CD4-positive, alpha-beta T cell (primary cell): ENCODE measurements around the gene DYSF. TPM values are rescaled to one million over a fixed set of nuclear protein-coding genes. Genes with fewer than 3 reads are reported as not detected.

Experiments used
- ATAC-seq: fragments of 200-7000 bp; cut with Tn5 transposase; one replicate; pipeline ENCODE4 v1.10.0; 2022; ENCODE audit warnings: mild to moderate bottlenecking; ENCODE audit not compliant: poor library complexity
- CTCF ChIA-PET: fragments of 350-600 bp; sonication (Branson Sonifier 250); formaldehyde crosslinking; loops from one replicate; lab custom pipeline; 2021; ENCODE audit warnings: antibody characterized with exemption, inconsistent platforms; lab: Charles Lee
- POLR2A ChIA-PET: fragments of 350-600 bp; sonication (Branson Sonifier 250); formaldehyde crosslinking; loops from one replicate; lab custom pipeline; 2021; ENCODE audit warnings: antibody characterized with exemption, inconsistent platforms; lab: Charles Lee
- DNase-seq, 14 experiments: peaks; one replicate each; pipeline ENCODE4 v3.0.0-alpha.2; 2013 to 2020; ENCODE audit warnings: mixed read lengths in 2 of 14
- H3K27ac ChIP-seq, 2 donors: one replicate each; pipeline versions ENCODE4 v1.5.1 to v1.7.0; 2013; ENCODE audit warnings: low read length in 2 of 2, low read depth in 1 of 2, mild to moderate bottlenecking in 1 of 2
- H3K27me3 ChIP-seq, 2 experiments: 1 replicate in 1 of 2; 2 replicates in 1 of 2; pipeline versions ENCODE4 v1.6.1 to v1.7.0; 2013; ENCODE audit warnings: low read length in 2 of 2, control low read depth in 1 of 2, mild to moderate bottlenecking in 1 of 2, moderate library complexity in 1 of 2; ENCODE audit not compliant: insufficient read depth in 2 of 2, control insufficient read depth in 1 of 2
- H3K36me3 ChIP-seq: one replicate; pipeline ENCODE4 v1.6.1; 2013; ENCODE audit warnings: low read length, control low read depth; ENCODE audit not compliant: insufficient read depth
- H3K4me1 ChIP-seq: one replicate; pipeline ENCODE4 v1.6.1; 2013; ENCODE audit warnings: low read length, control low read depth; ENCODE audit not compliant: insufficient read depth
- H3K4me3 ChIP-seq: one replicate; pipeline ENCODE4 v1.5.1; 2013; ENCODE audit warnings: mild to moderate bottlenecking, low read length, moderate library complexity
- H3K9me3 ChIP-seq, 2 experiments: 1 replicate in 1 of 2; 2 replicates in 1 of 2; pipeline versions ENCODE4 v1.6.1 to v1.7.0; 2013; ENCODE audit warnings: low read length in 2 of 2, mild to moderate bottlenecking in 2 of 2, control low read depth in 1 of 2, moderate library complexity in 1 of 2; ENCODE audit not compliant: control insufficient read depth in 1 of 2, insufficient read depth in 1 of 2
- H3K27ac Mint-ChIP-seq: one replicate; pipeline ENCODE4 v1.8.0; 2020; ENCODE audit warnings: mixed read lengths
- H3K27me3 Mint-ChIP-seq: one replicate; pipeline ENCODE4 v1.8.0; 2021; ENCODE audit warnings: mixed read lengths
- H3K36me3 Mint-ChIP-seq: one replicate; pipeline ENCODE4 v1.8.0; 2021; ENCODE audit warnings: low read depth, mixed read lengths
- H3K4me1 Mint-ChIP-seq: one replicate; pipeline ENCODE4 v1.8.0; 2021; ENCODE audit warnings: low read depth, mixed read lengths
- H3K4me3 Mint-ChIP-seq: one replicate; pipeline ENCODE4 v1.8.0; 2020; ENCODE audit warnings: mild to moderate bottlenecking, mixed read lengths
- H3K9me3 Mint-ChIP-seq: one replicate; pipeline ENCODE4 v1.8.0; 2020; ENCODE audit warnings: mixed read lengths
- intact Hi-C, 2 experiments: fragments of 100-400 bp; cut with DNase I in 1 of 2; cut with micrococcal nuclease in 1 of 2; formaldehyde crosslinking; loops; one replicate each; pipeline versions ENCODE4 v1.15.1 to v1.9.0; 2023 to 2025; cut with DNase I, micrococcal nuclease
- total RNA-seq, 174 experiments: library from RNA in 2 of 174; stranded (reverse) in 2 of 174; gene quantifications; one replicate each; pipeline ENCODE4 v1.2.3 and lab custom pipeline; 2021 to 2026
- TF ChIP-seq, protein P1 (sequence below): fragments of 200-600 bp; IDR thresholded peaks from one replicate; pipeline ENCODE4 v1.8.0; 2022; ENCODE audit warnings: antibody characterized with exemption, mild to moderate bottlenecking

DYSF gene
- total RNA-seq, 2 experiments from 2014 or later, result 0.27 to 0.31 TPM

DNA sequence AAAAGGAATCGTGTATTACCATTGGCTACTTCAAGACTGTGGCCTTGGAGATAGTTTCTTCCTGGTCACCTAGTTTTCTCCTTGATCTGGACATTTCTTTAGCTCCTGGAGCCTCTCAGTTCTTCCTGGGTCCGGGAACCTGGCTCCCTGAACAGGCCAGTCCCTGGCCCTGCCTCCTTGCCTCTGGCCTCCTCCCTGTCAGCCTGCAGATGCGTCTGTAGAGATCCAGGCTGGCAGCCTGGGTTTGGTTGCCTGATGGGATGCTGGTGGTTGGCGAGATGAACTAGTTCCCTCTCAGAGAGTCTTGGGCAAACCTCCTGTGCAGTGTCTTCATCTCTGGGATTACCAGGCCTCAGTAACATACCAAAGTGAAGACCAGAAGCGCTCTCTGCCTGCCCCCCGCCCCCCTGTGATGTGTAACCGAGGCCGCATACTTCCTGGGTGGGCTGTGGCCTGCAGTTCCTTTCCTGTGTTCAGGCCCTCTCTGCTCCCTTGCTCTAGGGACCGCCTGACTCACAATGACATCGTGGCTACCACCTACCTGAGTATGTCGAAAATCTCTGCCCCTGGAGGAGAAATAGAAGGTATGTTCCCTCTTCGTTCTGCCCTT, 85.4 kb downstream of the DYSF start:
- ChIA-PET CTCF (interaction anchor here (0.5 kb wide), 1 partner anchor 45 kb away, joined by 3 read pairs; no protein-coding TSS in a partner anchor), POLR2A (no interaction called here)
- Histone ChIP-seq H3K9me3 (peaks cover 0 to 9% of the 10 kb centered on the region in 2 experiments), H3K27ac (no peak overlapping the region), H3K36me3 (no peaks in the 10 kb centered on the region), H3K4me1 (no peaks in the 10 kb centered on the region), H3K4me3 (no peak overlapping the region), H3K27me3 (no peaks in the 10 kb centered on the region)
- TF ChIP-seq, protein P1, sequence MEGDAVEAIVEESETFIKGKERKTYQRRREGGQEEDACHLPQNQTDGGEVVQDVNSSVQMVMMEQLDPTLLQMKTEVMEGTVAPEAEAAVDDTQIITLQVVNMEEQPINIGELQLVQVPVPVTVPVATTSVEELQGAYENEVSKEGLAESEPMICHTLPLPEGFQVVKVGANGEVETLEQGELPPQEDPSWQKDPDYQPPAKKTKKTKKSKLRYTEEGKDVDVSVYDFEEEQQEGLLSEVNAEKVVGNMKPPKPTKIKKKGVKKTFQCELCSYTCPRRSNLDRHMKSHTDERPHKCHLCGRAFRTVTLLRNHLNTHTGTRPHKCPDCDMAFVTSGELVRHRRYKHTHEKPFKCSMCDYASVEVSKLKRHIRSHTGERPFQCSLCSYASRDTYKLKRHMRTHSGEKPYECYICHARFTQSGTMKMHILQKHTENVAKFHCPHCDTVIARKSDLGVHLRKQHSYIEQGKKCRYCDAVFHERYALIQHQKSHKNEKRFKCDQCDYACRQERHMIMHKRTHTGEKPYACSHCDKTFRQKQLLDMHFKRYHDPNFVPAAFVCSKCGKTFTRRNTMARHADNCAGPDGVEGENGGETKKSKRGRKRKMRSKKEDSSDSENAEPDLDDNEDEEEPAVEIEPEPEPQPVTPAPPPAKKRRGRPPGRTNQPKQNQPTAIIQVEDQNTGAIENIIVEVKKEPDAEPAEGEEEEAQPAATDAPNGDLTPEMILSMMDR, result no peak
- Mint-ChIP-seq H3K27me3 (peaks cover 14% of the 10 kb centered on the region), H3K4me3 (no peak overlapping the region), H3K27ac (no peak overlapping the region), H3K4me1 (no peaks in the 10 kb centered on the region), H3K9me3 (no peaks in the 10 kb centered on the region), H3K36me3 (no peaks in the 10 kb centered on the region)
- intact Hi-C loops, result no loop called here
- no peak for ATAC-seq
- DNase-seq, result peak in 2 of 14 experiments; percentile 16 to 28

DNA sequence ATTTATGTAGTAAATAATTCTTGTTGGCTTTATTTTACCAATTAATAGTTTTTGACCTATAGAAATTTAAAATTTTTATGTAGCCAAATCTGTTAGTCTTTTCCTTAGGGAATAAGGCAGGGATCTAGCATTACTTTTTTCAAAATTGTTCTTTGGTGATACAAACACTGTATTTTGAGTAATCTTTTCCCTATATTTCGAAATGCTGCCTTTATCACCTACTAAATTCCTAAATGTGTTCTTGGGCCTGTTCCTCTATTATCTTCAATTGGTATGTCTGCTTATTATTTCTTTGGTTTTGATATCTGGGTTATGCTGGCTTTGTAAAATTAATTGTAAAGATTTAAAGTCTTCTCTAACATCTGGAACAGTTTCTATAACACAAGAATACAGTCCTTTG, 87.5 kb downstream of the DYSF start:
- no peak overlapping the region for H3K4me3 ChIP-seq
- peaks cover 0 to 9% of the 10 kb centered on the region in 2 experiments for H3K9me3 ChIP-seq
- no peak for DNase-seq
- Mint-ChIP-seq H3K4me1 (peaks cover 10% of the 10 kb centered on the region), H3K36me3 (no peaks in the 10 kb centered on the region), H3K27ac (no peak overlapping the region), H3K27me3 (peaks cover 21% of the 10 kb centered on the region), H3K4me3 (no peak overlapping the region), H3K9me3 (no peaks in the 10 kb centered on the region)
- intact Hi-C loops, result loop anchor here in 1 of 2 experiments (10.0 kb wide), 1 partner anchor 1324 kb away; no protein-coding TSS in a partner anchor
- peaks cover 7% of the 10 kb centered on the region for H3K4me1 ChIP-seq
- no peaks in the 10 kb centered on the region for H3K36me3 ChIP-seq
- TF ChIP-seq, protein P1, result no peak
- POLR2A ChIA-PET, result no interaction called here
- H3K27ac ChIP-seq, result no peak overlapping the region
- CTCF ChIA-PET, result no interaction called here
- ATAC-seq, result no peak
- H3K27me3 ChIP-seq, result peaks cover 0 to 9% of the 10 kb centered on the region in 2 experiments

DNA sequence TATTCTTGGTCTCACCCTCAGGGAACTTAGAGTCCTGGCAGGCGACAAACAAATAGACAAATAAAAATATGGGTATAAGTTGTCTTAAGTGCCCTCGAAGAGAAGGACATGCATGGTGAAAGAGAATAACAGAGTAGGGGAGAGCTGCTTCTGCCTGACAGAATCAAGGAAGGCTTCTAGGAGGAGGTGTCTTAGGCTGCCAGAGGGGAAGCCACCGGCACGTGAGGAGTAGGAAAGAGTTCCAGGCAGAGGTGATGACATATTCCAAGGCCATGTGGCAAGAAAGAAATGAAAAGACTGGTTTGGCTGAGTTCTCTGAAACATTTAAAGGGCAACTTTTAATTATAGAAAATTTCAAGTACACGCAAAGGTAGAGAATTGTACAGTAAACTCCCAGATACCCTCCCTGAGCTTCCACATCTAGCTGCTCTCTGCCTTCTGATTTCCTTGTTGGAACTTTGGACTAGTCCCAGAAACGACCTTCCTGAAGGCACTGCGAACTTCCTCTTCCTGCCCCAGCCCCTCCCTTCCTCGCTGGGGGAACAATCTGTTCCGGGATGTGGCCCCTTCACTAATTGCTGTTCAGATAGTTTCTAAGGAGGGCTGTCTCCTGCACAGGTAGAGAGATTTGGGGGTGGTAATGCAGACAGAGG, 91.7 kb downstream of the DYSF start:
- no peaks in the 10 kb centered on the region for H3K36me3 ChIP-seq
- no peaks in the 10 kb centered on the region for H3K36me3 Mint-ChIP-seq
- peak overlapping the region; percentile 47 for H3K4me3 Mint-ChIP-seq
- DNase-seq, result peak in 1 of 14 experiments; percentile 10
- peaks cover 0 to 9% of the 10 kb centered on the region in 2 experiments for H3K9me3 ChIP-seq
- no peak for ATAC-seq
- peaks cover 12% of the 10 kb centered on the region for H3K4me1 ChIP-seq
- TF ChIP-seq, protein P1, result no peak
- intact Hi-C loops, result loop anchor here (5.0 to 10.0 kb wide), 4 partner anchors 607 to 1320 kb away; no protein-coding TSS in a partner anchor
- ChIA-PET POLR2A (no interaction called here), CTCF (no interaction called here)
- peak overlapping the region; percentile 46 for H3K4me3 ChIP-seq
- H3K27ac Mint-ChIP-seq, result no peak overlapping the region
- peaks cover 23% of the 10 kb centered on the region for H3K27me3 Mint-ChIP-seq
- peaks cover 11% of the 10 kb centered on the region for H3K4me1 Mint-ChIP-seq
- no peaks in the 10 kb centered on the region for H3K9me3 Mint-ChIP-seq
- peaks cover 0 to 16% of the 10 kb centered on the region in 2 experiments for H3K27me3 ChIP-seq
- H3K27ac ChIP-seq, result no peak overlapping the region
